Suppressor macrophage (primary cell): ENCODE measurements around the gene ADAMTS4.

ENCODE experiments used
- DNase-seq, 4 experiments: peaks; one replicate each; pipeline ENCODE4 v3.0.0-alpha.2; 2020 to 2022

ADAMTS4 gene

GRCh38 chr1:161219078-161219892 is 20.4 kb upstream of the ADAMTS4 start:
- DNase-seq: no peak

- DNase-seq: no peak
These were observed 19.6 kb upstream of the ADAMTS4 start for GRCh38 chr1:161218301-161219077.

- peak in 3 of 4 experiments; percentile 40 to 47 (median 47) for DNase-seq
These were observed 19.0 kb upstream of the ADAMTS4 start for GRCh38 chr1:161217831-161218230.

GRCh38 chr1:161216945-161217712 is 18.3 kb upstream of the ADAMTS4 start:
- peak; percentile 86 to 98 (median 94) for DNase-seq

- DNase-seq: peak; percentile 91 to 95 (median 94)
These were observed 16.2 kb upstream of the ADAMTS4 start, which contains the start of gene FCER1G for GRCh38 chr1:161215076-161215475. TSS of gene FCER1G (plus strand) at chr1:161215295. CDS start at chr1:161215322, 27 bp downstream.

- DNase-seq: peak; percentile 70 to 87 (median 80)
These were observed 15.5 kb upstream of the ADAMTS4 start for GRCh38 chr1:161214369-161214768.

- DNase-seq: peak; percentile 82 to 88 (median 86)
These were observed 11.0 kb upstream of the ADAMTS4 start for GRCh38 chr1:161209790-161210409.

- DNase-seq: no peak
These were observed 8.3 kb upstream of the ADAMTS4 start for GRCh38 chr1:161207173-161207572.

- no peak for DNase-seq
These were observed 7.7 kb upstream of the ADAMTS4 start for GRCh38 chr1:161206411-161207140.

GRCh38 chr1:161201836-161202712 is 3.2 kb upstream of the ADAMTS4 start, which contains the start of gene NDUFS2:
TSS of gene NDUFS2 (plus strand) at chr1:161202367. CDS start at chr1:161202386, 19 bp downstream.
- peak; percentile 97 to 99 (median 98) for DNase-seq

- peak; percentile 69 to 85 (median 80) for DNase-seq
These were observed 2.4 kb upstream of the ADAMTS4 start for GRCh38 chr1:161200992-161201835.

GRCh38 chr1:161200421-161200991 is 1.7 kb upstream of the ADAMTS4 start:
- no peak for DNase-seq

GRCh38 chr1:161199506-161200139 is 769 bp upstream of the ADAMTS4 start:
- no peak for DNase-seq

- no peak for DNase-seq
These were observed 509 bp downstream of the ADAMTS4 start for GRCh38 chr1:161198194-161198896.

- DNase-seq: no peak
These were observed 1.2 kb downstream of the ADAMTS4 start for GRCh38 chr1:161197560-161198193.

GRCh38 chr1:161196521-161197451 is 2.1 kb downstream of the ADAMTS4 start:
- no peak for DNase-seq
